ENCODE data around the gene TMEM59L. TPM values are rescaled to one million over a fixed set of nuclear protein-coding genes. Genes with fewer than 3 reads are reported as not detected.
A peak's percentile ranks its signal among the peaks of the same experiment; 100 is the strongest.

TMEM59L gene
- polyA plus RNA-seq, 1 experiment, result 1.6 TPM

GRCh38 chr19:18650021-18650390, 37.3 kb downstream of the TMEM59L start:
- DNase-seq (ENCODE audit: low read depth), result no peak
- CTCF ChIA-PET, result interaction anchor here (1.0 to 2.0 kb wide), 3 partner anchors 9 to 62 kb away, joined by 3 to 5 read pairs (median 4); partner anchors contain the start of gene REX1BD
- Histone ChIP-seq H3K4me3 (ENCODE audit: low read depth, low read length) (no peak overlapping the region), H3K36me3 (ENCODE audit: control insufficient read depth, insufficient read depth, low read length) (no peaks in the 10 kb centered on the region; the same call in 1 of the 2 replicates), H3K27me3 (ENCODE audit: control insufficient read depth, insufficient read depth, low read length) (no peaks in the 10 kb centered on the region)
- no peak for TF ChIP-seq CTCF (IDR thresholded peaks at IDR 0.05; ENCODE audit: insufficient read depth, low read depth, low read length)
- POLR2A ChIA-PET, result no interaction called here

- Histone ChIP-seq H3K27me3 (ENCODE audit: control insufficient read depth, insufficient read depth, low read length) (no peaks in the 10 kb centered on the region), H3K4me3 (ENCODE audit: low read depth, low read length) (no peak overlapping the region), H3K36me3 (ENCODE audit: control insufficient read depth, insufficient read depth, low read length) (no peaks in the 10 kb centered on the region; the same call in 1 of the 2 replicates)
- peak; percentile 70 for DNase-seq (ENCODE audit: low read depth)
- CTCF ChIA-PET, result interaction anchor here (1.0 kb wide), 1 partner anchor 55 kb away, joined by 4 read pairs; no protein-coding TSS in a partner anchor
- TF ChIP-seq CTCF (IDR thresholded peaks at IDR 0.05; ENCODE audit: insufficient read depth, low read depth, low read length), result no peak
- POLR2A ChIA-PET, result no interaction called here
Measured at GRCh38 chr19:18650468-18651041, 37.9 kb downstream of the TMEM59L start.

GRCh38 chr19:18651300-18651699, 38.6 kb downstream of the TMEM59L start:
- no peak for DNase-seq (ENCODE audit: low read depth)
- ChIA-PET CTCF (no interaction called here), POLR2A (no interaction called here)

GRCh38 chr19:18651733-18652132, 39.1 kb downstream of the TMEM59L start:
- H3K36me3 ChIP-seq (ENCODE audit: control insufficient read depth, insufficient read depth, low read length), result no peaks in the 10 kb centered on the region; the same call in 1 of the 2 replicates
- no peaks in the 10 kb centered on the region for H3K27me3 ChIP-seq (ENCODE audit: control insufficient read depth, insufficient read depth, low read length)
- no peak for DNase-seq (ENCODE audit: low read depth)
- TF ChIP-seq CTCF (IDR thresholded peaks at IDR 0.05; ENCODE audit: insufficient read depth, low read depth, low read length), result no peak
- CTCF ChIA-PET, result no interaction called here
- POLR2A ChIA-PET, result no interaction called here
- H3K4me3 ChIP-seq (ENCODE audit: low read depth, low read length), result no peak overlapping the region

More at GRCh38 chr19:18651300-18651699, 38.6 kb downstream of the TMEM59L start:
- H3K36me3 ChIP-seq (ENCODE audit: control insufficient read depth, insufficient read depth, low read length), result no peaks in the 10 kb centered on the region; the same call in 1 of the 2 replicates
- TF ChIP-seq CTCF (IDR thresholded peaks at IDR 0.05; ENCODE audit: insufficient read depth, low read depth, low read length), result no peak
- H3K4me3 ChIP-seq (ENCODE audit: low read depth, low read length), result no peak overlapping the region
- no peaks in the 10 kb centered on the region for H3K27me3 ChIP-seq (ENCODE audit: control insufficient read depth, insufficient read depth, low read length)

- TF ChIP-seq CTCF (IDR thresholded peaks at IDR 0.05; ENCODE audit: insufficient read depth, low read depth, low read length), result no peak
- ChIA-PET CTCF (no interaction called here), POLR2A (no interaction called here)
- H3K4me3 ChIP-seq (ENCODE audit: low read depth, low read length), result no peak overlapping the region
- H3K27me3 ChIP-seq (ENCODE audit: control insufficient read depth, insufficient read depth, low read length), result no peaks in the 10 kb centered on the region; the same call in 1 of the 2 replicates
- no peaks in the 10 kb centered on the region; the same call in 1 of the 2 replicates for H3K36me3 ChIP-seq (ENCODE audit: control insufficient read depth, insufficient read depth, low read length)
- no peak for DNase-seq (ENCODE audit: low read depth)
Measured at GRCh38 chr19:18653853-18654252, 41.2 kb downstream of the TMEM59L start.
